ENCODE measurements around the gene SRSF12.

Gene SRSF12

DNA sequence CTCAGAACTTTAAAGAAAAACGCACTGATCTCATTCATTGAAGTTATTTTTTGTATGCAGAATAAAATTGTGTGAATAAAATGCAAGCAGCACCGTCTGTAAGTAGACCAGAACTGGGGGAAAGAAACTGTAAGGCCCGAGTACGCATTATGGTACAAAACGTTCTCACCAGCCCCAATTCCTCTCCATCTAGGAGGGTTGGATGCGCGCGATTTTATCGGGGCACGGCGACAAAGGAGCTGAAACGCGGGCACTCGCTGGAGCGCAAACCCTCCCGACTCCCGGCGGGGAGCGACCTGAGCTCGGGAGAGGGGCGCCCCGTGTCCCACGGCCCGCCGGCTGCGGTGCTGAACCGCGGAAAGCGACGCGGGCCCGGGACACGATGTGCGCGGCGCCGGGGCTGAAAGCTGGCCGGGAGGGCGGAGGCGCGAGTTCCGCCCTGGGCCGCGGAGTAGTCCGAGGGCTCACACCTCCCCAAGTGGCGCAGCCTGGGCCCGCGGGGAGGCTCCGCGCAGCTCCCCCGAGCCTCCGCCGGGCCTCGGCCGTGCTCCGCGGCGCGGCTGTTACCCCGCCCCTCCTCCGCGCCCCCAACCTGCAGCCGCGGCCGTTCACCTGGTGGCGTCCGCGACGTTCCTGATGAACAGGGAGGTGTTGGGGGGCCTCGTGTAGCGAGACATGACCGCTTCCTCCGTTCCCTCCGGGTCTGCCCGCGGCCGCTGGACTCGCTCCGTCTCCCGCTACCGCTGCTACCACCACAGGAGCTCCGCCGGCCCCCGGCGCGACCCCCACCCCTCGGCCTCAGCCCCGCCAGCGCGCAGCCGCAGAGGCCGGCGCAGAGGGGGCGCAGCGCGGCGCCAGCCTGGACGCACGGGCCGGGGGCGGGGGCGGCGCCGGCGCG, at the start of gene SRSF12:
Gene SRSF12, minus strand, starts transcription at position 861 of the 898 bp plus-strand sequence. Its CDS starts 184 bp downstream, at position 677.
- peak; percentile 15 to 56 for DNase-seq

- no peak for DNase-seq
Observed at GRCh38 chr6:89162047-89162371, 44.1 kb upstream of the SRSF12 start.

GRCh38 chr6:89161326-89162046, 43.6 kb upstream of the SRSF12 start:
- peak in 1 of 2 experiments; percentile 6 for DNase-seq

- DNase-seq, result no peak
Observed at GRCh38 chr6:89160331-89161092, 42.6 kb upstream of the SRSF12 start.

GRCh38 chr6:89154131-89154530, 36.3 kb upstream of the SRSF12 start:
- no peak for DNase-seq

- DNase-seq, result no peak
Observed at GRCh38 chr6:89148016-89148750, 30.3 kb upstream of the SRSF12 start.

DNA sequence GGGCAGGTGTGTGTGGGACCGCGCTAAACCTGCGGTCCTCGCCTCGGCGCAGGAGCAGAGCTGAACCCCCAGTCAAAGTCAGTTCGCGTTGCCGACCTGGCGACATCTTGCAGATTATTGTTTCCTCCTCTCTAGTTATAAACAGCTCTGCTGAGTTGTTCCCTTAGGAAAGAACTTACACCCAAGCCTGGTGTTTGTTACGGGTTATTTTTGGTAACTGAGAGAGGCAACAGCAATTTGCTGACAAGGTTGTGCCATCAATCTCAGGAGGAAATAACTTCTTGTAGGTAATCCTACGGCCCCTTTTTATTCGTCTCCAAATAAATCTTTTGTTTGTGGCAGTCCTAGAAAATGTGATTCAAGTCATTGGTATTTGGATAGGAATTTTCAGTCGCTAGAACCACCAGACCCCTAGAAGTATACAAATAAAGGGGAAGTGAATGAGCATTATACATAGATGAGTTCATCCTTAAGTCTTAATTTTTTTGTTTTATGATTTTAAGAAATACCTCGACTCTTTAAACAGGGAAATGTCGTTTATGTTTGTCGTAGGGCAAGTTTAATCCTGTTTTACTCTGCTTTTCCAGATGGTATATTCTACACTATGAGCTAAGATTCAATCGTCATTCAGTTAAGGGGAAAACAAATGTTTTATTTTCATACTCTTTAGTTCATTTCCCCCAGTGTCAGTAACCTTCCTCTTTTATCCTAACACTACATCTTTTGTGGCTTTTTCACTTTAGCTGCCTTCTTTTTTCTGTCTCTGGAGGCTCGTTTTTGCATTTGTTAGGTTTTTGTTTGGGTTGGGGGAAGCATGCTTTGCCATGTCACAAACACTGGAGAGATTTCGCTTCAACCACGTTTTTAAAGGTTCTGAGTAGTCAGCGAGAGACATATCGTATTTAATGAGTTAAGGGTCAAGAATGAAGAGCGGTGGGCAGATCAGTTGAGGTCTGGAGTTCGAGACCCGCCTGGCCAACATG, 29.1 kb upstream of the SRSF12 start:
- DNase-seq, result no peak

- peak; percentile 59 to 79 for DNase-seq
Observed at GRCh38 chr6:89145956-89146717, 28.3 kb upstream of the SRSF12 start, which contains the start of gene PM20D2. PM20D2 (plus strand) TSS chr6:89146055; CDS start chr6:89146145, 90 bp downstream.

GRCh38 chr6:89145091-89145955, 27.5 kb upstream of the SRSF12 start:
- peak in 1 of 2 experiments; percentile 68 for DNase-seq

DNA sequence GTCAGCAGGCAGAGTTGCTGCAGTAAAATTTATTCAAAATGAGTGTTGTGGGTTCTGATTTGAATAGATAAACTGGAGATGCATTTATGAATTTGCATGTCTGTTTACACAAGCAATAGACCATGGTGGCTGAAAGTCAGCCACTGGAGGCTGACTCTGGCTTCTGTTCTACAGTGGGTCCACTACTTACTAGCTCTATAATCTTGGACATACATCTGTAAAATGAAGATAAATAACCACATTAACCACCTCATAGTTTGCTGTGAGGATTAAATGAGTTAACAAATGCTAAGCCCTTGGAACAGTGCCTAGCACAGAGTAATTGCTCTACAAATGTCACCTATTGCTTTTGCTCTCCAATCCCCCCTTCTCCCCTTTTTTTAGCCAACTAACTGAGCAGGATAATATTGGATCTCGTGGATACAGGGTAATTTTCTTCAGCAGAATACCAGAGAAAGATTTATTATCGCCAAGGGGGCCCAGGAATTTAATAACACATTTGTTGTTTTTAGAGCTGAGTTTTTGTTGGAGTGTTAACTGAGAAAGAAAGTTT, 26.6 kb upstream of the SRSF12 start:
- DNase-seq, result peak in 1 of 2 experiments; percentile 25

GRCh38 chr6:89140347-89141156, 22.7 kb upstream of the SRSF12 start:
- no peak for DNase-seq

DNA sequence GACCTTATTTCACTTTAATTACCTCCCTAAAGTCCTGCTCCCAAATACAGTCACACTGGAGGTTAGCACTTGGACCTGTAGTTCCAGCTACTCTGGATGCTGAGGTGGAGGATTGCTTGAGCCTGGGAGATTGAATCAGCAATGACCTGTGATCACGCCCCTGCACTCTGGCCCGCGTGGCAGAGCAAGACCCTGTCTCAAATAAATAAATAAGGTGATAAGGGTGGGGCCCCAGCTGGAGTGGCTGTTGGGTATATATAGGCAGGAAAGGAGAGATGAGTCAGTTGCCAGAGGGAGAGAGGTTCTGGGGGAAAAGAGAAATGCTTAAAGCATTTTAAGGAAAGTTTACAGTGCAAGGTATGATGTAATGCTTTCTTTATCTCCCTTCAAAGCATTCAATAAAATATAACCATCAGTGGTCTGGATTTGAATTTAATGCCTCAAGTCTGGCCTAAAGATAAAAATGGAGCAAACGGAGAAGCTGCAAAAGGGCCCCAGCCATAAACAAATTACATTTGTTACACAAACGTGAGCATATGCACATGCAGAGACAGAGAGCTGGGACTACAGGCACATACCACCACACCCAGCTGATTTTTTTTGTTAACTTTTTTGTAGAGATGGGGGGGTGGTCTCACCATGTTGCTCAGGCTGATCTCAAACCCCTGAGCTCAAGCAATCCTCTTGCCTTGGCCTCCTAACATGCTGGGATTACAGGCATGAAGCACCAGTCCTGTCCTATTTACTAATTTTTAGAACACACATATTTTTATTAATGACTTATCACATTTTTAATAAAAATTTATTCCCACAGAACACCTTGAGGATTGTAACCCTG, 21.9 kb upstream of the SRSF12 start:
- no peak for DNase-seq

- DNase-seq, result no peak
Observed at GRCh38 chr6:89138173-89138572, 20.3 kb upstream of the SRSF12 start.

GRCh38 chr6:89134723-89135122, 16.9 kb upstream of the SRSF12 start:
- DNase-seq, result no peak

- DNase-seq, result no peak
Observed at GRCh38 chr6:89133981-89134380, 16.1 kb upstream of the SRSF12 start.

- DNase-seq, result no peak
Observed at GRCh38 chr6:89132057-89132456, 14.2 kb upstream of the SRSF12 start.

DNA sequence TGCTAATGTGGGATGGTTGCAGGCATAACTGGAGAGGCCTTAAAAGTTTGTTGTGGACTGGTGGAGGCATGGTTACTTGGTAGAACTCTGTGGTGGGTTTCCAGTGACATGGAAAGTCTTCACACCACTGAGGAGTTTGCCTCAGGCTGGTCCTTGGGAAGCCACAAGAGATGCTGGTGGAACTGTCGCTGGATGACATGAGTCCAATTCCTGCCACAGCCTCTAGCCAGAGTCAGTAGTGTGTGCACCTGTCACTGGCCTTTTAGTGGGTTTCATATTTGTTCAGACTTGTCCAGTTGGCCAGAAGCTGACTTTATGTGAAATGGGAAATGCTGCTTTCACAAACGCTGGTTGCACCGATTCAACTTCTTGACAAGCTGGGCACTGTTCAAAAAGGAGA, 13.7 kb upstream of the SRSF12 start:
- DNase-seq, result no peak

Data from NCI-H524 (cell line).